ENCODE results near the gene TMEM237. TPM values are rescaled to one million over a fixed set of nuclear protein-coding genes. Genes with fewer than 3 reads are reported as not detected.
"Not testable (repeated sequence)": the region's sequence is repeated elsewhere in the genome, so short reads cannot be mapped to it uniquely, and the experiment has no call there.

Gene TMEM237
- total and polyA plus RNA-seq, 2 donors (not counting 1 experiment from before 2014, with no cell fraction given), result 0.76 to 4.2 TPM

DNA sequence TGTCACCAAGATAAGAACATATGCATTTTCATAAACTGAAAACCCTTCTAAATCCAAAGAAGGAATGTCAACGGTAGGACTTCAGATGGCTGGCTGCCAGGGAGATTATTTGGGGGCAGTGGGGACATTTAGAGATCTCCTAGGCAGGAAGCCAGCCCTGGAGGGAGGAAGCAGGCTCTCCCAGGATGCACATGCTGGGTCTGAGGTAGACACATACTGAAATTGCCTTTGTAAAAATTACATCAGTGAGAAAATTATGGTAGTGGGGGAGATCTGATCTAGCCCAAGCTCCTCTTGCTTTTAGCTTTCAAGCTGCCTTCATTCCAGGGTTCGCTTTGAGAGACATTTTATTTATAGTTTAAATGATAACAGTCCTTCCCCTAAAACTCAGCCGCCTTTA is 31.0 kb upstream of the TMEM237 start:
- POLR2A ChIA-PET, result no interaction called here
- intact Hi-C loops (cut with micrococcal nuclease), result no loop called here

DNA sequence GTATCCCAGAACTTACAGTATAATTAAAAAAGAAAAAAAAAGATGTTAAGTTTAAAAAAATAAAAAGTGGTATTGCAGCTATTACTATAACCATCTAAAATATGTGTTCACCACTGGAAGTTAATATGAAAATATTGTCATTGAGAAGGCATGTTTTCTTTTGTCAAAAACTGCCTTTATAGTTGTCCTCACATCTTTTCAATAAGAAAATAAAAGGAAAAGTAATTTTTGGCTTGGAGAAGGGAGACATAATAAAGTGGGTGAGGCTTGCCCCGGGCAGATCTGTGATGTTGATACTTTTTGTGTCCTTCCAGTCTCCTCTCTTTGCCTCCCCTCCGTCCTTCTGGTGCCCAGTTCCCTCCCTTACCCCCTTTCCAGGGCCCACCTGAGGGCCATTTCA is 30.2 kb upstream of the TMEM237 start:
- WGBS (ENCODE audit: insufficient coverage), result 80% methylated on average over 1 of the region's 2 CpGs
- H3K4me1 ChIP-seq (ENCODE audit: control insufficient read depth in 2 of 2, insufficient read depth in 2 of 2, low read length in 2 of 2), result no peaks in the 10 kb centered on the region
- ATAC-seq (ENCODE audit: low read depth) (no peak), DNase-seq (no peak)
- no peaks in the 10 kb centered on the region for H3K79me2 ChIP-seq (ENCODE audit: control insufficient read depth, insufficient read depth, low read length)
- H3K27me3 ChIP-seq (replicated peaks in 1 of 4; ENCODE audit: control extremely low read depth in 1 of 4, control insufficient read depth in 3 of 4, insufficient read depth in 4 of 4, low read length in 3 of 4), result no peaks in the 10 kb centered on the region
- H3K27ac Mint-ChIP-seq, result no peak overlapping the region
- intact Hi-C loops (cut with micrococcal nuclease), result no loop called here
- H2AFZ ChIP-seq (ENCODE audit: insufficient read depth, low read depth, low read length, poor library complexity, severe bottlenecking), result no peak overlapping the region
- no peaks in the 10 kb centered on the region for H3K4me1 Mint-ChIP-seq
- no peak overlapping the region for H3K9ac ChIP-seq (ENCODE audit: low read length)
- H3K4me3 Mint-ChIP-seq, result no peak overlapping the region
- no peak overlapping the region for H3K4me3 ChIP-seq (ENCODE audit: control extremely low read depth in 1 of 5, extremely low read depth in 1 of 5, insufficient read depth in 1 of 5, low read depth in 2 of 5, low read length in 4 of 5)
- no peak overlapping the region for H3K27ac ChIP-seq (ENCODE audit: low read length in 2 of 2)
- ChIA-PET POLR2A (no interaction called here), CTCF (no interaction called here)
- no peak overlapping the region for H3K4me2 ChIP-seq (replicated peaks; ENCODE audit: low read depth, low read length, poor library complexity, severe bottlenecking)
- H3K9me3 Mint-ChIP-seq (ENCODE audit: insufficient read depth), result no peaks in the 10 kb centered on the region
- TF ChIP-seq EZH2 (IDR thresholded peaks at IDR 0.05; ENCODE audit: borderline replicate concordance, insufficient read depth, low read depth, low read length, poor library complexity, severe bottlenecking), result no peak
- TF ChIP-seq, protein P1, sequence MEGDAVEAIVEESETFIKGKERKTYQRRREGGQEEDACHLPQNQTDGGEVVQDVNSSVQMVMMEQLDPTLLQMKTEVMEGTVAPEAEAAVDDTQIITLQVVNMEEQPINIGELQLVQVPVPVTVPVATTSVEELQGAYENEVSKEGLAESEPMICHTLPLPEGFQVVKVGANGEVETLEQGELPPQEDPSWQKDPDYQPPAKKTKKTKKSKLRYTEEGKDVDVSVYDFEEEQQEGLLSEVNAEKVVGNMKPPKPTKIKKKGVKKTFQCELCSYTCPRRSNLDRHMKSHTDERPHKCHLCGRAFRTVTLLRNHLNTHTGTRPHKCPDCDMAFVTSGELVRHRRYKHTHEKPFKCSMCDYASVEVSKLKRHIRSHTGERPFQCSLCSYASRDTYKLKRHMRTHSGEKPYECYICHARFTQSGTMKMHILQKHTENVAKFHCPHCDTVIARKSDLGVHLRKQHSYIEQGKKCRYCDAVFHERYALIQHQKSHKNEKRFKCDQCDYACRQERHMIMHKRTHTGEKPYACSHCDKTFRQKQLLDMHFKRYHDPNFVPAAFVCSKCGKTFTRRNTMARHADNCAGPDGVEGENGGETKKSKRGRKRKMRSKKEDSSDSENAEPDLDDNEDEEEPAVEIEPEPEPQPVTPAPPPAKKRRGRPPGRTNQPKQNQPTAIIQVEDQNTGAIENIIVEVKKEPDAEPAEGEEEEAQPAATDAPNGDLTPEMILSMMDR (IDR thresholded peaks at IDR 0.05), result no peak
- no peaks in the 10 kb centered on the region for H3K36me3 ChIP-seq (replicated peaks in 1 of 2; ENCODE audit: control extremely low read depth in 1 of 2, control insufficient read depth in 1 of 2, extremely low read depth in 1 of 2, insufficient read depth in 2 of 2, low read length in 1 of 2)
- H3K9me3 ChIP-seq (ENCODE audit: control extremely low read depth in 1 of 3, control insufficient read depth in 2 of 3, insufficient read depth in 1 of 3, low read length in 2 of 3), result no peaks in the 10 kb centered on the region
- peaks cover 7% of the 10 kb centered on the region for H3K27me3 Mint-ChIP-seq
- H4K20me1 ChIP-seq (ENCODE audit: control insufficient read depth, insufficient read depth, low read length, poor library complexity, severe bottlenecking), result no peaks in the 10 kb centered on the region

More for the DNA sequence above, 31.0 kb upstream of the TMEM237 start:
- no peaks in the 10 kb centered on the region for H3K36me3 ChIP-seq (replicated peaks in 1 of 2; ENCODE audit: control extremely low read depth in 1 of 2, control insufficient read depth in 1 of 2, extremely low read depth in 1 of 2, insufficient read depth in 2 of 2, low read length in 1 of 2)
- no peak overlapping the region for H3K27ac ChIP-seq (ENCODE audit: low read length in 2 of 2)
- H3K9me3 Mint-ChIP-seq (ENCODE audit: insufficient read depth), result no peaks in the 10 kb centered on the region
- peaks cover 7% of the 10 kb centered on the region for H3K27me3 Mint-ChIP-seq
- no peak overlapping the region for H3K4me3 ChIP-seq (ENCODE audit: control extremely low read depth in 1 of 5, extremely low read depth in 1 of 5, insufficient read depth in 1 of 5, low read depth in 2 of 5, low read length in 4 of 5)
- no peak overlapping the region for H3K4me3 Mint-ChIP-seq
- no peak overlapping the region for H3K9ac ChIP-seq (ENCODE audit: low read length)
- ATAC-seq (ENCODE audit: low read depth), result no peak
- no peaks in the 10 kb centered on the region for H4K20me1 ChIP-seq (ENCODE audit: control insufficient read depth, insufficient read depth, low read length, poor library complexity, severe bottlenecking)
- no peaks in the 10 kb centered on the region for H3K4me1 Mint-ChIP-seq
- H3K9me3 ChIP-seq (ENCODE audit: control extremely low read depth in 1 of 3, control insufficient read depth in 2 of 3, insufficient read depth in 1 of 3, low read length in 2 of 3), result no peaks in the 10 kb centered on the region
- no peaks in the 10 kb centered on the region for H3K27me3 ChIP-seq (replicated peaks in 1 of 4; ENCODE audit: control extremely low read depth in 1 of 4, control insufficient read depth in 3 of 4, insufficient read depth in 4 of 4, low read length in 3 of 4)
- no peak overlapping the region for H2AFZ ChIP-seq (ENCODE audit: insufficient read depth, low read depth, low read length, poor library complexity, severe bottlenecking)
- DNase-seq, result no peak
- TF ChIP-seq, protein P1 (IDR thresholded peaks at IDR 0.05), result no peak
- no peak for TF ChIP-seq EZH2 (IDR thresholded peaks at IDR 0.05; ENCODE audit: borderline replicate concordance, insufficient read depth, low read depth, low read length, poor library complexity, severe bottlenecking)
- no CpG with 5 or more reads among the region's 3 CpGs for WGBS (ENCODE audit: insufficient coverage)
- H3K27ac Mint-ChIP-seq, result no peak overlapping the region
- H3K4me1 ChIP-seq (ENCODE audit: control insufficient read depth in 2 of 2, insufficient read depth in 2 of 2, low read length in 2 of 2), result no peaks in the 10 kb centered on the region
- CTCF ChIA-PET, result no interaction called here
- H3K79me2 ChIP-seq (ENCODE audit: control insufficient read depth, insufficient read depth, low read length), result no peaks in the 10 kb centered on the region
- no peak overlapping the region for H3K4me2 ChIP-seq (replicated peaks; ENCODE audit: low read depth, low read length, poor library complexity, severe bottlenecking)

DNA sequence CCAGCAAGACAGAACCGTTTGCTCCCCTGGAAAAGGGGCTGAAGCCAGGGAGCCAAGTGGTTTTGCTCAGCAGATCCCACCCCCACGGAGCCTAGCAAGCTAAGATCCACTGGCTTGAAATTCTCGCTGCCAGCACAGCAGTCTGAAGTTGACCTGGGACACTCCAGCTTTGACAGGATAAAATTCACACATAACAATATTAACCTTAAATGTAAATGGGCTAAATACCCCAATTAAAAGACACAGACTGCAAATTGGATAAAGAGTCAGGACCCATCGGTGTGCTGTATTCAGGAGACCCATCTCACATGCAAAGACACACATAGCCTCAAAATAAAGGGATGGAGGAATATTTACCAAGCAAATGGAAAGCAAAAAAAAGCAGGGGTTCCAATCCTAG is 27.9 kb upstream of the TMEM237 start:
- H3K4me3 Mint-ChIP-seq; H3K4me2 ChIP-seq (replicated peaks; ENCODE audit: low read depth, low read length, poor library complexity, severe bottlenecking); POLR2A ChIA-PET; H3K27me3 ChIP-seq (replicated peaks in 1 of 4; ENCODE audit: control extremely low read depth in 1 of 4, control insufficient read depth in 3 of 4, insufficient read depth in 4 of 4, low read length in 3 of 4); H4K20me1 ChIP-seq (ENCODE audit: control insufficient read depth, insufficient read depth, low read length, poor library complexity, severe bottlenecking); H3K36me3 ChIP-seq (replicated peaks in 1 of 2; ENCODE audit: control extremely low read depth in 1 of 2, control insufficient read depth in 1 of 2, extremely low read depth in 1 of 2, insufficient read depth in 2 of 2, low read length in 1 of 2); H3K9me3 Mint-ChIP-seq (ENCODE audit: insufficient read depth); H3K9me3 ChIP-seq (ENCODE audit: control extremely low read depth in 1 of 3, control insufficient read depth in 2 of 3, insufficient read depth in 1 of 3, low read length in 2 of 3); H3K9ac ChIP-seq (ENCODE audit: low read length); H3K4me3 ChIP-seq (ENCODE audit: control extremely low read depth in 1 of 5, extremely low read depth in 1 of 5, insufficient read depth in 1 of 5, low read depth in 2 of 5, low read length in 4 of 5); DNase-seq; intact Hi-C loops (cut with micrococcal nuclease); H3K27ac Mint-ChIP-seq; H3K79me2 ChIP-seq (ENCODE audit: control insufficient read depth, insufficient read depth, low read length); ATAC-seq (ENCODE audit: low read depth); H3K4me1 Mint-ChIP-seq; H3K27ac ChIP-seq (ENCODE audit: low read length in 2 of 2); H3K27me3 Mint-ChIP-seq; H3K4me1 ChIP-seq (ENCODE audit: control insufficient read depth in 2 of 2, insufficient read depth in 2 of 2, low read length in 2 of 2); H2AFZ ChIP-seq (ENCODE audit: insufficient read depth, low read depth, low read length, poor library complexity, severe bottlenecking); CTCF ChIA-PET: not testable (repeated sequence)
- WGBS (ENCODE audit: insufficient coverage), result 43% methylated on average over 2 of the region's 4 CpGs
